H9 (cell line): ENCODE results near the gene SCUBE3. TPM values are rescaled to one million over a fixed set of nuclear protein-coding genes. Genes with fewer than 3 reads are reported as not detected.

ENCODE experiments used
- DNase-seq: peaks from one replicate; pipeline ENCODE4 v3.0.0-alpha.2; 2017
- H2AFZ ChIP-seq: one replicate; pipeline ENCODE4 v1.6.1; 2013; ENCODE audit warnings: mild to moderate bottlenecking, low read length, control low read depth, moderate library complexity
- H2AK5ac ChIP-seq: 2 replicates; pipeline ENCODE4 v1.6.1; 2013; ENCODE audit warnings: low read length, control low read depth, mixed read lengths; ENCODE audit not compliant: insufficient read length
- H2BK120ac ChIP-seq: one replicate; pipeline ENCODE4 v1.6.1; 2013; ENCODE audit warnings: low read depth, mild to moderate bottlenecking, low read length, control low read depth, inconsistent platforms; ENCODE audit not compliant: poor library complexity, severe bottlenecking
- H2BK12ac ChIP-seq: 2 replicates; pipeline ENCODE4 v1.6.1; 2013; ENCODE audit warnings: low read length, control low read depth, mixed read lengths, low read depth; ENCODE audit not compliant: insufficient read length
- H2BK15ac ChIP-seq: 2 replicates; pipeline ENCODE4 v1.6.1; 2013; ENCODE audit warnings: low read depth, low read length, control low read depth
- H2BK20ac ChIP-seq: one replicate; pipeline ENCODE4 v1.6.1; 2013; ENCODE audit warnings: low read depth, mild to moderate bottlenecking, low read length, control low read depth, inconsistent platforms; ENCODE audit not compliant: poor library complexity, severe bottlenecking
- H2BK5ac ChIP-seq: 2 replicates; pipeline ENCODE4 v1.6.1; 2013; ENCODE audit warnings: low read length, control low read depth, mixed read lengths; ENCODE audit not compliant: insufficient read length
- H3K14ac ChIP-seq: 2 replicates; pipeline ENCODE4 v1.6.1; 2013; ENCODE audit warnings: low read length, control low read depth; ENCODE audit not compliant: insufficient read depth
- H3K18ac ChIP-seq: 2 replicates; pipeline ENCODE4 v1.6.1; 2013; ENCODE audit warnings: low read depth, mild to moderate bottlenecking, mixed read lengths, low read length, control low read depth; ENCODE audit not compliant: insufficient read length
- H3K23ac ChIP-seq: 2 replicates; pipeline ENCODE4 v1.6.1; 2013; ENCODE audit warnings: low read length, control low read depth, mixed read lengths, low read depth; ENCODE audit not compliant: insufficient read length
- H3K23me2 ChIP-seq: 2 replicates; pipeline ENCODE4 v1.6.1; 2013; ENCODE audit warnings: low read depth, mild to moderate bottlenecking, mixed read lengths, low read length, control low read depth; ENCODE audit not compliant: insufficient read length, poor library complexity, severe bottlenecking
- H3K27ac ChIP-seq: 2 replicates; pipeline ENCODE4 v1.5.1; 2013; ENCODE audit warnings: low read length, control low read depth, mixed read lengths, low read depth; ENCODE audit not compliant: insufficient read length
- H3K27me3 ChIP-seq: 2 replicates; pipeline ENCODE4 v1.6.1; 2013; ENCODE audit warnings: low read length, control low read depth, inconsistent platforms; ENCODE audit not compliant: insufficient read depth
- H3K4ac ChIP-seq: 2 replicates; pipeline ENCODE4 v1.6.1; 2013; ENCODE audit warnings: low read depth, mild to moderate bottlenecking, control low read depth, inconsistent platforms, low read length, moderate library complexity
- H3K4me1 ChIP-seq: 2 replicates; pipeline ENCODE4 v1.6.1; 2013; ENCODE audit warnings: low read length, control low read depth, inconsistent platforms; ENCODE audit not compliant: insufficient read depth
- H3K4me2 ChIP-seq: 2 replicates; pipeline ENCODE4 v1.6.1; 2013; ENCODE audit warnings: low read length, control low read depth, mixed read lengths; ENCODE audit not compliant: insufficient read length, insufficient read depth
- H3K56ac ChIP-seq: 2 replicates; pipeline ENCODE4 v1.6.1; 2013; ENCODE audit warnings: low read depth, mild to moderate bottlenecking, mixed read lengths, low read length, control low read depth; ENCODE audit not compliant: insufficient read length
- H3K79me1 ChIP-seq: 2 replicates; pipeline ENCODE4 v1.6.1; 2013; ENCODE audit warnings: low read depth, mild to moderate bottlenecking, moderate library complexity, low read length, control low read depth, inconsistent platforms; ENCODE audit not compliant: insufficient read depth, poor library complexity, severe bottlenecking
- H3K79me2 ChIP-seq: 2 replicates; pipeline ENCODE4 v1.6.1; 2013; ENCODE audit warnings: low read length, control low read depth, inconsistent platforms; ENCODE audit not compliant: insufficient read depth
- H3K9ac ChIP-seq: 2 replicates; pipeline ENCODE4 v1.6.1; 2013; ENCODE audit warnings: low read length, control low read depth, mixed read lengths; ENCODE audit not compliant: insufficient read length; ENCODE audit errors: extremely low read depth
- H3K9me3 ChIP-seq: one replicate; pipeline ENCODE4 v1.6.1; 2013; ENCODE audit warnings: low read depth, low read length, inconsistent platforms; ENCODE audit not compliant: control insufficient read depth
- H3T11ph ChIP-seq: one replicate; pipeline ENCODE4 v1.6.1; 2013; ENCODE audit warnings: mild to moderate bottlenecking, low read length, control low read depth, inconsistent platforms
- H4K20me1 ChIP-seq: one replicate; pipeline ENCODE4 v1.6.1; 2013; ENCODE audit not compliant: control insufficient read depth, insufficient read length, insufficient read depth
- H4K5ac ChIP-seq: 2 replicates; pipeline ENCODE4 v1.6.1; 2013; ENCODE audit warnings: low read depth, mild to moderate bottlenecking, mixed read lengths, low read length, control low read depth; ENCODE audit not compliant: insufficient read length
- H4K8ac ChIP-seq: replicated peaks from 2 replicates; pipeline ENCODE4 v1.6.1; 2013; ENCODE audit warnings: low read length, control low read depth, mixed read lengths, low read depth; ENCODE audit not compliant: insufficient read length
- H4K91ac ChIP-seq: 2 replicates; pipeline ENCODE4 v1.6.1; 2013; ENCODE audit warnings: low read depth, mild to moderate bottlenecking, moderate library complexity, mixed read lengths, low read length, control low read depth; ENCODE audit not compliant: insufficient read length
- H3K27ac Mint-ChIP-seq, 3 experiments: 2 replicates in 2 of 3; 3 replicates in 1 of 3; pipeline ENCODE4 v1.8.0; 2020 to 2021; ENCODE audit warnings: mixed read lengths in 3 of 3, mild to moderate bottlenecking in 1 of 3, moderate library complexity in 1 of 3
- H3K27me3 Mint-ChIP-seq: 2 replicates; pipeline ENCODE4 v1.8.0; 2021; ENCODE audit warnings: low read depth, mild to moderate bottlenecking, moderate library complexity, mixed read lengths
- H3K36me3 Mint-ChIP-seq, 3 experiments: 2 replicates in 2 of 3; 3 replicates in 1 of 3; pipeline ENCODE4 v1.8.0; 2020 to 2021; ENCODE audit warnings: low read depth in 3 of 3, mixed read lengths in 3 of 3; ENCODE audit not compliant: insufficient read depth in 1 of 3
- H3K4me1 Mint-ChIP-seq, 2 experiments: 2 replicates each; pipeline ENCODE4 v1.8.0; 2020; ENCODE audit warnings: mixed read lengths in 2 of 2
- H3K4me3 Mint-ChIP-seq, 2 experiments: 2 replicates in 1 of 2; 3 replicates in 1 of 2; pipeline ENCODE4 v1.8.0; 2020 to 2021; ENCODE audit warnings: mild to moderate bottlenecking in 2 of 2, mixed read lengths in 2 of 2, moderate library complexity in 1 of 2
- H3K9me3 Mint-ChIP-seq, 2 experiments: 2 replicates in 1 of 2; 3 replicates in 1 of 2; pipeline ENCODE4 v1.8.0; 2020; ENCODE audit warnings: mild to moderate bottlenecking in 2 of 2, mixed read lengths in 2 of 2, moderate library complexity in 1 of 2
- CTCF ChIP-seq: fragments of 200-600 bp; sonication (generic); conservative IDR thresholded peaks from 3 replicates; pipeline ENCODE4 v1.8.0; 2021; ENCODE audit warnings: antibody characterized with exemption, mild to moderate bottlenecking
- WGBS: extraction: QIAGEN DNeasy Blood & Tissue Kit; methylation state at CpG from one replicate; pipeline ENCODE4 v1.1.7; 2013; ENCODE audit warnings: missing lambda C conversion rate, low lambda C conversion rate, mixed read lengths; ENCODE audit not compliant: insufficient read length; ENCODE audit errors: extremely low coverage; 5-methylcytosine and 5-hydroxymethylcytosine counted together
- total RNA-seq: library from RNA; stranded (reverse); gene quantifications from 2 replicates; pipeline ENCODE4 v1.2.1, GENCODE V29; 2021

SCUBE3 gene
- total RNA-seq, 1 experiment from 2014 or later, result 2.7 TPM

GRCh38 chr6:35203152-35203670 lies 10.5 kb upstream of the SCUBE3 start:
- Mint-ChIP-seq H3K27ac (no peak overlapping the region), H3K4me3 (no peak overlapping the region), H3K4me1 (peaks cover 8 to 13% of the 10 kb centered on the region in 2 experiments), H3K36me3 (no peaks in the 10 kb centered on the region), H3K9me3 (no peaks in the 10 kb centered on the region), H3K27me3 (peaks cover 65% of the 10 kb centered on the region)
- no peak overlapping the region for H3K18ac ChIP-seq
- no peak overlapping the region for H2BK12ac ChIP-seq
- no peak overlapping the region for H4K8ac ChIP-seq
- H3K23ac ChIP-seq, result no peak overlapping the region
- H3K27ac ChIP-seq, result no peak overlapping the region
- H3K23me2 ChIP-seq, result no peaks in the 10 kb centered on the region
- no peak overlapping the region for H2AFZ ChIP-seq
- H3K4ac ChIP-seq, result no peak overlapping the region
- H2BK120ac ChIP-seq, result no peak overlapping the region
- peaks cover 7% of the 10 kb centered on the region; the same call in 1 of the 2 replicates for H3K27me3 ChIP-seq
- no peaks in the 10 kb centered on the region for H3K79me2 ChIP-seq
- H3K4me2 ChIP-seq, result no peak overlapping the region
- H3T11ph ChIP-seq, result no peak overlapping the region
- H4K20me1 ChIP-seq, result no peaks in the 10 kb centered on the region
- no peak overlapping the region for H3K56ac ChIP-seq
- H3K9me3 ChIP-seq, result no peaks in the 10 kb centered on the region
- no peaks in the 10 kb centered on the region for H3K79me1 ChIP-seq
- H2BK20ac ChIP-seq, result no peak overlapping the region
- no peak for TF ChIP-seq CTCF
- H4K91ac ChIP-seq, result no peak overlapping the region
- no peak overlapping the region for H4K5ac ChIP-seq
- H2BK5ac ChIP-seq, result no peak overlapping the region
- DNase-seq, result no peak
- no peak overlapping the region for H2AK5ac ChIP-seq
- H3K14ac ChIP-seq, result no peak overlapping the region
- H3K4me1 ChIP-seq, result no peaks in the 10 kb centered on the region
- no peak overlapping the region for H3K9ac ChIP-seq
- H2BK15ac ChIP-seq, result no peak overlapping the region
- no CpG with 5 or more reads among the region's 7 CpGs for WGBS
